Measurements from ENCODE around the gene TM9SF4. TPM values are rescaled to one million over a fixed set of nuclear protein-coding genes. Genes with fewer than 3 reads are reported as not detected.
"Not testable (repeated sequence)": the region's sequence is repeated elsewhere in the genome, so short reads cannot be mapped to it uniquely, and the experiment has no call there.

Gene TM9SF4
- total RNA-seq, 1 donor from 2014 or later, result 27.3 TPM

- no peak for DNase-seq
These were observed 82.4 kb downstream of the TM9SF4 start for GRCh38 chr20:32191873-32192272.

GRCh38 chr20:32192698-32193097 lies 83.2 kb downstream of the TM9SF4 start:
- no peak for DNase-seq

GRCh38 chr20:32193336-32193735 lies 83.8 kb downstream of the TM9SF4 start:
- not testable (repeated sequence) for DNase-seq

- no peak for DNase-seq
These were observed 84.5 kb downstream of the TM9SF4 start for GRCh38 chr20:32193996-32194395.

- DNase-seq, result no peak
These were observed 86.1 kb downstream of the TM9SF4 start for GRCh38 chr20:32195581-32195980.

GRCh38 chr20:32196613-32197012 lies 87.1 kb downstream of the TM9SF4 start:
- not testable (repeated sequence) for DNase-seq

- DNase-seq, result not testable (repeated sequence)
These were observed 87.6 kb downstream of the TM9SF4 start for GRCh38 chr20:32197136-32197535.

- no peak for DNase-seq
These were observed 89.5 kb downstream of the TM9SF4 start for GRCh38 chr20:32199006-32199405.

GRCh38 chr20:32201296-32201976 lies 91.9 kb downstream of the TM9SF4 start:
- DNase-seq, result no peak

- no peak for DNase-seq
These were observed 92.5 kb downstream of the TM9SF4 start for GRCh38 chr20:32201977-32202363.

- peak; percentile 51 for DNase-seq
These were observed 94.1 kb downstream of the TM9SF4 start for GRCh38 chr20:32203356-32204204.

- DNase-seq, result peak; percentile 60
These were observed 94.9 kb downstream of the TM9SF4 start for GRCh38 chr20:32204205-32205109.

- DNase-seq, result peak; percentile 26
These were observed 95.8 kb downstream of the TM9SF4 start for GRCh38 chr20:32205110-32205842.

GRCh38 chr20:32205843-32206759 lies 96.6 kb downstream of the TM9SF4 start:
- peak; percentile 69 for DNase-seq

- peak; percentile 24 for DNase-seq
These were observed 97.5 kb downstream of the TM9SF4 start for GRCh38 chr20:32206760-32207625.

GRCh38 chr20:32207626-32208498 lies 98.3 kb downstream of the TM9SF4 start, which contains the start of the genes PLAGL2 and POFUT1:
PLAGL2 (minus strand) TSS chr20:32207743; CDS start chr20:32202178, 5,565 bp downstream.
POFUT1 (plus strand) TSS chr20:32207880; CDS start chr20:32207942, 62 bp downstream.
- peak; percentile 95 for DNase-seq

GRCh38 chr20:32208499-32209154 lies 99.1 kb downstream of the TM9SF4 start:
- DNase-seq, result no peak

Measured in tongue (tissue), 2 donors.